GM18909 (cell line): Measurements from ENCODE around the gene HOXB3.
A peak's percentile ranks its signal among the peaks of the same experiment; 100 is the strongest.

Experiments used
- ATAC-seq: cut with Tn5 transposase; IDR thresholded peaks from one replicate; pipeline ENCODE4 v1.9.1; 2021; ENCODE audit warnings: mild to moderate bottlenecking; ENCODE audit not compliant: unreplicated experiment, poor library complexity

HOXB3 gene

DNA sequence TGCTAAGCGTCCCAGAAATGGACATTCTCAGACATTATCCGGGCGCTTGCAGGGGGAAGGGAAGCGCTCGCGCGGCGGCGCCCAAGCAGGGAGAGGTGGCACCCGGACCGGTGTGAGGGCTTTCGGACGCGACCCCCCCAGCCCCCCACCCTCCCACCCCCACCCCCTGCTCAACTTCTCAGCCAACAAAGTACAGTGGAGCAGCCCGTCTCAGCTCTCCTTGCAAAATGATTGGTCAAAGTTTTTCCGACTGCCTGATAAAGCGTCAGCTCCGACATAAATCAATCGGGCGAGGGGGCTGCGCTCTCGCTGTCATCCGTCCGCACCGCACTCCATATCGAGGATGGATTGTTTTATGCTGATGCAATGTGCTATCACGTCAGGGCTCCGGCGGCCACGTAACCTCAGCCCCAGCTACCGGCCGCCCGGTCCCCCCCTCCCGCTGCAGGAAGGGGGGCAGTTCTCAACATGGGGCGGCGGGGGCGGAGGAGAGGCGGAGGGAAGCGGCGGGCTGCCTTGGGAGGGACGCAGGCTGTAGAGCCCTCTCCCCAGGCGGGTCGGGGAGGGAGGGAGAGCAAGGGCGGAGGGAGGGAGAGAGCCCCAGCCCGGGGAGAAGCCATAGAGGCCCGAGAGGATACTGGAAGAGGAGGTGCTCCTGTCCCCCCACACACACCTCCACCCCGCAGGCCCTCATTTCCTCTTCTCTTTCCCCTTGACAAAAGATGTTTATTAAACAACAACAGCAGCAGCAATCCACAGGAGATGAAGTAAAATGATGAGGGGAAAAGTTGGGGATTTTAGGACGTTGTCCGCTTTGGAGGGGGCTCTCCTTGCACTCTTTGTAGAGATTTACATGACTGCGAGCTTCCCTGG is 36.4 kb upstream of the HOXB3 start, which contains the start of gene HOXB9:
HOXB9 (minus strand) TSS at position 114 of the 873 bp plus-strand sequence; CDS start at position 25, 89 bp downstream.
- no peak for ATAC-seq

DNA sequence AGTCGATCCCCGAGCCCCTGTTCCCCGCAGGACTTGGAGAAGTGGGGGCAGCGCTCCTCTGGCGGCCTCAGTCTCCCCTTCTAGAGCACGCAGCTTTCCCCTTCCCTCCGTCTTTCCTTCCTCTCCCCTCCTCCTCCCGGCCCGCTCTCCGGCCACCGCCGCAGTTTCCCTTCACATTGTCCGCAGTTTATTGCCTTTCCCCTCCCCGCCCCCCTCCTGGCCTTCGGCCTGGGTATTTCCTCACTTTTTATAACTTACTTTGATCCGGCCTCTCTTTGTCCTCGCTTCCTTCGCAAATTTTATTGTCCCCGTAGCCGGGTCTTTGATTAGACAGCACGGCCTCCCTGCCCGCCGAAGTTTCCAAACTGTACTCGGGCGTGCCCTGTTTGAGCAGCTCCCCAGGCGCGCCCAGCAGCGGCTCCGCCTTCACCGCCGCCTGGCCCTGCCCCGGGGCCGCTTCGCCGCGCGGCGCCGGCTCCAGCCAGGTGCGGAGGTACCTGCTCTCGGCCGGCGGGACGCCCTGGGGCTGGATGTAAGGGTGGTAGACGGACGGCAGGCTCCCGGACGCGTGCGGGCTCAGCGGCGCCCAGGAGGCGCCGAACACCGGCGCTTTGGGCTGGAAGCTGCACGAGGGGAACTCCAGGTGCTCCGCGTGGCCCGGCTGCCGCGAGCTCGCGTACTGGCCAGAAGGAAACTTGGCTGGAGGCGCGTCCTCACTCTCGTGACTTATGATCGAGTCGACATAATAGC is 35.6 kb upstream of the HOXB3 start:
- ATAC-seq, result no peak

DNA sequence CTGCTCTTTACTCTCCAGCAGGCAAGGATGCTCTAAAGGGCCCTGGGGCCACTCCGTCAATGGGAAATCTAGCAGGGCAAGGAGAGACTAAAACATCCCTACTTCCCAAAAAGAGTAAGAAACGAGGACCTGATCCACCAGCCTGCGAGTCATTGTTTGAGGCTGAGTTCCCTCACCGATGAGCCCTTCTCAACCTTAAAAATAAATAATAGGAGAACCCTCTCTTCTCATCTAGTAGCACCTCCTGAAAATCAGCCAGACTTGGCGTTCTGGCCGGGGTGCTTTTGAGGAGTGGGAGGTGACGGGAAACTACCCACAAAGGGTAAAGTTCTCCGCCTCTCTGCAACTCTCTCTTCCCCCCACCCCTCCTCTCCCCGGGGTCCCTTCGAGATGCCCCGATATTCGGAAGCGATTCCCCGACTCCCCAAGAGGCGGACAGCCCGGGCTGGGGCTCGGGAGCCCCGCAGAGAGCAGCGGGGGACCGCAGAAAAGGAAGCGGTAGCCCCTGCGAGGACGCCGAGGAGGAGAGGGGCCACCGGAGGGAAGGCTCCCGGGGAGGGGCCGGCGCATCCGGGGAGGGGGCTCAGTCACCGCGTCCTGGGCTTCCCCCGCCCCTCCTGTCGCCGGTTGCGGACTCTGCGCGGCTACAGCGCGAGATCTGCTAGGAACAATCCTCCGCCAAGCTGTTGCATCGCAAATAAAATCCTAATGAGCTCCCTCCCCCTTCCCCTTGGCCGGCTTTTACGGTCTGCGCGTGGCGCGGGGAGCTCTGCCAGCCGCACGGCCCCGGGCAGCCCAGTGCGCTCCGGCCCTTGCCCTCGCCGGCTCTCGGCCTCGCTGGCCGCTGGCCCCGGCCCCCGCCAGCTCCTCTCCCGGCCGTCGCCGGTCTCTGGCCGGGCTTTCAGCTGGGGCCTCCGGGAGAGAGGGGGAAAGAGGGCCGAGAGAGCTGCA is 34.8 kb upstream of the HOXB3 start:
- no peak for ATAC-seq

DNA sequence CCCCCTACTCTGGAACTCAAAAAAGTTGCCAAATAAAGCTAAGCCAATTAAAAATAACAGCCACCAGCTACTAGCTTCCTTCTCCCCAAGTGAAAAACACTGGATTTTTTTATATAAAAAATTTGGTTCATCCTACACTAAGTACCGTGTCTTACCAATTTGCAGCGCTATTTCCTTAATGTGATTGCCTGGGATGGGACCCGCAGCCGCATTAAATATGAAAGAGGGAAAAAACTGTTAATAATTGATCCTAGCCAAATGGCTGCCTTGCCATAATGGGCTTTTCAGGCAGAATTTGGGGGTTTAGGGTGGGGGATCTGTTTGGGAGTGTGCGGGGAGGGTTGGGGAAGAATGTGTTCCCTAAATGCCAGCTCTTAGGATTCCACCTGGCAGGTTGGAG is 34.1 kb upstream of the HOXB3 start:
- no peak for ATAC-seq

DNA sequence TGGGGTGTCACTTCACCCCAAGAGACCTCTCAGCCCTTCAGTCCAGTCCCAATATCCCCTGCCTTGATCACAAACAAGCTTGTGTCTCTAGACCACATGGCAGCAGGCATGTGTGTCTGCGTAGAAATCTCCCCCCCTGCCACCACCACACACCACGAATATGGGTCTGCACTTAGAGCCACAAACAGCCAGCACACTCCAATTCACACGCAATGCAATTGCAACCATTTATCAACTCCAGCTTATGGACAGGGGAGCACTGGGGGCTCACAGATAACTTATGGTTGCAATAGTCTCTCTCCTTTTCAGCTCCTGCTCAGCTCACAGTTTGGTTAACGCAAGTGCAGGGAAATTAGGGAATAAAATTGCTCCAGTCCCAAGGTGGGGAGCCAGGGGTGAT is 33.5 kb upstream of the HOXB3 start:
- ATAC-seq, result no peak

DNA sequence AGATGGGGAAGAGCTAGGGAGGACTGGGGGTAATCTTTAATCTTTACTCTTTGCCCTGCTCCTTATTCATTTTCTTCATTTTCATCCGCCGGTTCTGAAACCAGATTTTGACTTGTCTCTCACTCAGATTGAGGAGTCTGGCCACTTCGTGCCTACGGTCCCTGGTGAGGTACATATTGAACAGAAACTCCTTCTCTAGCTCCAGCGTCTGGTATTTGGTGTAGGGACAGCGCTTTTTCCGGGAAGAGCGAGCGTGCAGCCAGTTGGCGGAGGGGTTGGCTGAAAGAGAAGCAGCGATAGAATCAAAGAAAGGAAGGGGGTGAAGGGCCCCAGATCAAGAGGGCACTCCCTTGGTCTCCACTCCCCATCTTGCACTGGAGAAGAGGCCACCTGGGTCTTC is 32.8 kb upstream of the HOXB3 start:
- no peak for ATAC-seq

DNA sequence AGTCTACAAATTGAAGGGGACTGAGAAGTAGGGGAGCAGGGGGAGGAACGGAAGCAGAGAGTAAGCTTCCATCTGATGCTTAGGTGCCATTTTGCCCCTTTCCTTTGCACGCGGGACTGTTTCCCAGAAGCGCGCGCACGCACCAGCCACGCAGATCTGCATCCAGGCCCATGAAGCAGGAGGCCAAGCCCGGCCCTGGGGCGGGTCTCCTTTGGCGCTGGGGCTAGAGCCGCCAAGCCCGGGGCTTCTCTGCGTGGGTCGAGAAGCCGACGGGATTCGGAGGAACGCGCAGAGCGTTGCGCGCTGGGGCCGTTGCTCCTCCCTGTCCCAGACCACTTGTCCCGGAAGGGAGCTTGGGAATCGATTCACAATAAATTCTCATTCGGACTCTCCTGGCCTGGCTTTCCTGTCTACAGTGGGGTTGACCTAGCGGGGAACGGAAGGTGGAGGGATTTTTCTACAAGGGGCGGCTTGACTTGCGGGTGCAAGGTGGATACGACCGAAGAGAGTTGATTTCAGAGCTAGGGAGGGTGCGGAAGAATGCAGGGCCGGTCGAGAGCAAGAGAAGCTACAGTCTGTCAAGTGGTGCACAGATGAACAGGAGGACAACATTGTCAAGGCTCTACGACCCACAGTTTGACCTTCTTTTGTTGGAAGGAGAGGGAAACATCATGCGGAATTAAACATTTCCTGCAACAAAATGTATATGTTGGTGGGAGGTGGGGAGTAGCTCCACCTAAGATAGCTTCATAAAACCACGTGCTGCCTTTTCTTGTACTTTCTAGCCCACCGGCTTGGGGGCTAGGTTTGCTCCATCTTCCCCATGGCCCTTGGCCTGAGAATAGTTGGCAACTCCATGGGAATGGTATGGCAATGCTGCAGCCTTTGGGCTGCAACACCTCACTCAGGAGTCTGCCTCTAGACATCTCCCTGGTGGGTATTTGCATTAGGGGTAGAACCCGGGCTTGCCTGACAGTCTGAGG is 31.7 kb upstream of the HOXB3 start:
- no peak for ATAC-seq

DNA sequence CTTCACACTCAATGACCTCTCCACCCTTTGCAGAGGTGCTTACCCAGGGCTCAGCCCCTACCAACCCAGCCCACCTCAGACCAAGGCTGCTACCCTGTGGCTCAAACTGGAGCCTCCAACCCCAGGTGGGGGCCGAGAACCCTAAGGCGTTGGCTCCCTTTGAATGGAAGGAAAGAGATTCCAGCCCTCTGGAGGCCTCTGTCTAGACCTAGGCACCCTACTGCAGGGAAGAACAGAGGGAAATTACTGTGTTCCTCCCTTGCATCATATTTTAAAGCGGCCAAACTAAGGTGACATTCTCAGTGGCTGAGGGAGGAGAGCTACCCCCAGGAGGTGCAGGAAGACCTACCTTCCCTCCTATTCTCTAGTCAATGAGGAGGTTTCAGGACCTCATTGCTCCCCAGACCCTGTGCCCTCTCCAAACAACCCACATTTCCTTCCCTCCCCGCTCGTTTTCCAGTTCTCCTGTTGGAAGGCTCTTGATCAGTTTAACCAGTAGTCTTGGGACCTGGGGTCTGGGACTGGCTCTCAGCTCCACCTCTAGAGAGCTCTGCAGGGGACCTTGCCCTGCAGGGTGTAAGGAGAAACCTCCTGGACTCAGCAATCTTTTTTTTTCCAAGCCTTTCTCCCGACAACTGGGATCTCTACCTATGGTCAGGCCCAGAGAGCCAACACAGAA is 30.6 kb upstream of the HOXB3 start:
- ATAC-seq, result no peak

DNA sequence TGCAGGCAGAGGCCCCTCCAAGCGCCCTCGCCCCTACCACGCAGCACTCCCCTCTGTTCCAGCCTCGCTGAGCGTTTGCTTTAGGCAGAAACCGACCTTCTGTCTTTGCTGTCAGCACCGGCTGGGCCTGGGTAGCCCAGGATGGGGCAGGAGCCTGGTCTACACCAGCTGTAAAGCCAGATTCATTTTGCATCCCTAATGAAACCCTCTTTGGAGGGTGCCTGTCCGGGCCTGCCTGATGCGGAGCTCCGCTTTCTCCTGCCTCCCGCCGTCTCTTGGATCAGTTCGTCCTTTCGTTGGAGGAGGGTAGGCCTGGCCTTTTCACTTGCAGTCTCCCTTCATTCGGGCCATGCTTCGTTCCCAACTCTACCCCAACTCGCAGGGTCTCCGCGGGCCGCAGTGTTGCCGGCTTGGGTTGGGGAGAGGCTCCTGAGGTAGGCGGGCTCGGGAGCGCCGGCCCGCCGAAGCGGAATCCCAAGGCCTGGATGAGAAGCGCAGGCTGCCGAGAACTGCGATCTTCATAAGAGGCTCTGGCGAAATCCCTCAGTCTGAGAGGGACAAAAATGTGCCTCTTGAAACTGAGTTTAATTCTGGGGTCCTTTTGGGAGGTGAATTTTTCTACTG is 29.9 kb upstream of the HOXB3 start:
- ATAC-seq, result no peak

DNA sequence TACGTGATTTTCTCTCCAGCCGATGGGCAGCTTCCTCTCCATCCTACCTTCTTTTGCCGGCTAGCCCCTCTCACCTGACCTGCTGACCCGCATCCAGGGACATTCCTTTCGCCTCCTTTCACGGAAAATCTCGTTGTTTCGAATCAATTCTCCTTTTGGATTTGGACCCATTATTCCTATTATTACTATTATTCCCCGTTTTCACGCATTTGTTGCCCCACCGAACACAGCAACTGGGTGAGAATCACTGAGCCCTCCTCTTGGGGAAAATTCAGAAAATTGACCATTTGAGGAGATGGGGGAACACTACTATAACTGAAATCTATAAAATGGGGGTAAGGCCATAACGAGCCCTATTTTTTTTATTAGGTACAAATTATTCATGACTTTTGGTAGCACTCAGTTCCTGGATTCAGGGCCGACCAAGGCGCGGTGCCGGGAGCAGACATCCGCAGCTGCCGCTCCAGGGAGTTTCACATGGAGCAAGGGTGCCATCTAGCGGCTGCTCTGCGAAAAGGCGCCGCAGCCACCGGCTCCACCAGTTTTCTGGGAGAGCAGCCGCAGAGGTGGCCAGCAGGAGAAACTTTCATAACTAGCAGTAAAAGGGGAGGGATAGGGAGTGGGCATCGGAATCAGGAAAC is 28.3 kb upstream of the HOXB3 start:
- ATAC-seq, result peak; percentile 54

DNA sequence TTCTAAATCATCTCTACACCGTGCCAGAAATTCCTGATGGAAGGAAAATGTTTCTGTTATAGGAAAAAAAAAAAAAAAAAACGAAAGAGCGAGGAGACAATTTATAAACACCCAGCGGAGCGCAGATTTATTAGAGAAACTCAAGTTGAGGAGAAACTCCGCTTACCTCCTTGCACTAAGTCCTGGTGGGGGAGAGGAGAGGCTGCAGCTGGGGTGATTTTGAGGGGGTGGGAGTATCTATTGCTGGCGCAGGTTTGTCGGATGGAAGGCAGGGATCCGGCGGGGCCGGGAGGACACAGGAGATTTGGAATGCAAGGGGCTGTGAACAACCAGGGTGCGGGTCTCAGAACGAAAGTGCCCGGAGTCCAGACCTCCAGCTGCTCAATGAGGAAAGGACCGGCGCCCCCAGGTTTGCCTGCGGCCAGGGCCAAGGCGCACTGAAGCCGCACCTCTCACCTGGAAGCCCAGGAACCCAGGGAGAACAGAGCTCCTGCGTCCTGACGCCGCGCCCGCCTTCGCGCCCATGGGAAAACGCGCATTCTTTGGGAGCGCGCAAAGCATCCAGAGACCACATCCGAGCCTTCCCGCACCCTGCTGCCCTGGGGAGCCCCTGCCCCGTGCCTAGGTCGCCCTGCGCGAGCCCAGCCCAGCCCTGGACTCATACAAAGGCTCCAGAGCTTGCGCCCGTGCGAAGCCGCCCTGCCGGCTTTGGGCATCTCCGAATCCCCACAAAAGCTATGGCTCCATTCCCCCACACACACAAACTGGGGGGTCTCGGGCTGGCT is 27.6 kb upstream of the HOXB3 start:
- ATAC-seq, result no peak

DNA sequence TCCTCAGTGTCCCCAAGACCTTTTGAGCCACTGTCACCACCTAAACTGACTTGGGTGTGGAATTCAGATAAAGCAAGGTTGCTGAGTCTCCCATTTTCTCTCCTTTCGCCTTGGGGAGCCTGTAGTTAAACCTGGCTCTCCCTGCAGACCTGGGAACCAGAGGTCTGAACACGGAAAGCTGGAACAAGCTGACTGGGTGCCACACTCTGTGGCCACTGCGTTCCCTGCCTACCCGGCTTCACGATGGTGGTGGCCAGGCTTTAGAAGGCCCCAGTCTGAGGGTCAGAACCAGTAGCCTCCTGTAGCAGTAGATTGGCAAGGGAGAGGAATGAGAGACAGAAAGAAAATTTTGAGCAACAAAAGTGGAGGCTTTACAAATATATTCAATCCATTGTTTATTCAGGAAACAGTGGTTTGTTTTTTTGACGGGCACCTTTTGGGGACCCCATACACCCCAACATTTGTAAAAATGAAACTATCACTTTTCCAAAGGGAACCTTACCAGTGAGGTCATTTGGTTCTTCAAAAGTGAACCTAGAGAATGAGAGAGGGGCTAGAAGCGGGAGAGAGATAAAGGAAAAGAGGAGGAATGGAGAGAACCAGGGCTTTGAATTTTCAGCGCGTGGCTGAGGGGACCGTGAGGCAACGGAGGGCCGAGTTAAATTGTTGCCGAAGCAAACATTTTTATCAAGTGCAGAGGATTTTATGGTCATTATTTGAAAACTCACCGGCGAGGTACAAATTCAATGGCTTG is 26.9 kb upstream of the HOXB3 start:
- ATAC-seq, result no peak

DNA sequence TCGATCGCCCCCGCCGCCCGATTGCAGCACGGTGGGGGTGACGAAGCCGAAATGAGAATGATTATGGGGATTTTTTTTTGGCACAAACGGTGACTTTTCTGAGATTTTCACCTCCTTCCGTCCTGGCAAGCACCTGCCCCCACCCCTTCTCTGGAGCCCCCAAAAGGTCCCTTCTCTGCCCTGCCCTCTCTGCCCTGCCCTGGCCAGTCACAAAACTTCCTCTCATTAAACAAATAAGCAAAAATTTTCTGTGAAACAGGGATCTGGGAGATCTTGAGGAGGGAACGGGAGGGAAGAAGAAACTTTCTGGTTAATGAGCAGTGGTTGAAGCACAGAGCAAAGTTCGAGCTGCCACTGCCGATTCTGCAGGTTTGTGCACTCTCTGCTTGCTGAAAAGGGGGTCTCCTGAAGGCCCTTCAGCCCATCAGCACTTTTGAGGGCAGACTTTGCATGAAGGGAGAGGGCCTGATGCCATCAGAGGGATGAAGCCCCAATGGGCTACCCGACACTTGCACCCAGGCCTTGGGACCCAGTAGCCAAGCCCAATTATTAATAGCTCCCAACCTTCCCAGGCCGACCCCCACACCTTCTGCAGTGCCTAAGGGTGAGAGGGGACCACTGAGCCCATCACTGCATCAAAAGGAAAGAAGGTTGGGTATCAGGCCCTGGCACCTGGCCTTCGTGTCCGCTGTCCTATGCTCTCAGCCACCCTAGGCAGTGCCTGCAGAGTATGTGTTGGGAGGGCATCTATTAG is 26.1 kb upstream of the HOXB3 start:
- ATAC-seq, result no peak

DNA sequence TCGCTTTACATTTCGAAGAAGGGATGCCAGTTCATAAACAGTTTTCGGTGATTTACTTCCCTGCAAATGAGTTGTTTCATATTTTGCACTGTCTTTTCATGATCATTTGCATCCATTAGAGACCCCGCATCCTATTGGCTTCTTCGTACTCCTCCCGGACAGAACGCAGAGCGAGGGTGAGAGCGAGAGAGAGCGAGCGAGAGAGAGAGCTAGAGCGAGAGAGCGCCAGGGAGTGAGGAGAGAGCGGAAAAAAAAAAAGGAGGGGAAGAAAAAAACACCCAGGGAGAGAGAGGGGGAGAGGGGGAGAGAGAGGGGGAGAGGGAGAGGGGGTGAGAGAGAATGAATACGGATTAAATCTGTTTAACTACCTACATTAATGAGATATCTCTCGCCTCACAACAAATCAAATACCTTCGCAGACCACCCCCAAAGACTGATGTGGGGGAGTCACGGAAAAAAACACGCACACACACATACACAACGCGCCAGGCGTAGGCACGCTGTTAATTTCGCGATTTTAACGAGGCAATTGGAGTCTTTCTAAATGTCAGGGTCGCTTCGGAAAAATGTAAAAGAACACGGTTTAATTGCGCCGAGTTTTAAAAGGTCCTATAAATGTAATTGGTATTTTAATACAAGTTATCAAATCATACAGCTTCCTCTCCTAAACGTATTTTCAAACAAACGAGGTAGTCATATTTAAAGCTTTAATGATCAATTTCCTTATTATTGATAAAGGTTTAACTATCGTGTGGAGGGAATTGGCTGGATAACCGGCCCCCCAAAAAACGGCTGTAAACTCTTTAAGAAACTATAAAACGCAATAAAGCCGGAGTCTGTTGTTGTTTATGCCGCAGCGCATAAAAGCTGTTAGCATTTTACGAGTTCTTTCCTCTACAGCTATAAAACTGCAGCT is 25.3 kb upstream of the HOXB3 start, which contains the start of gene HOXB8:
HOXB8 (minus strand) TSS at position 246 of the 916 bp plus-strand sequence. CDS start 588 bp downstream, outside the sequence.
- no peak for ATAC-seq
